Heart right ventricle (tissue), 16 donors: ENCODE results near the gene SARM1. TPM values are rescaled to one million over a fixed set of nuclear protein-coding genes. Genes with fewer than 3 reads are reported as not detected.

Experiments used
- ATAC-seq, 8 donors: fragments of 200-7000 bp; cut with Tn5 transposase; one replicate each; pipeline ENCODE4 v1.9.1; 2020; ENCODE audit warnings: mild to moderate bottlenecking in 8 of 8, moderate library complexity in 8 of 8, moderate number of reproducible peaks in 1 of 8
- DNase-seq, 2 donors: peaks; one replicate each; pipeline ENCODE4 v3.0.0-alpha.2; 2020
- H3K27ac ChIP-seq, 10 donors: fragments of 200-600 bp; sonication (generic) in 2 of 10; one replicate each; pipeline versions ENCODE4 v1.5.0 to v1.8.0; 2020 to 2022; ENCODE audit warnings: mild to moderate bottlenecking in 3 of 10
- H3K27me3 ChIP-seq, 7 donors: fragments of 200-600 bp; one replicate each; pipeline ENCODE4 v1.8.0; 2021 to 2022; ENCODE audit warnings: mild to moderate bottlenecking in 2 of 7
- H3K36me3 ChIP-seq, 9 donors: fragments of 200-600 bp; sonication (generic) in 1 of 9; one replicate each; pipeline versions ENCODE4 v1.5.0 to v1.8.0; 2020 to 2022; ENCODE audit warnings: mild to moderate bottlenecking in 2 of 9
- H3K4me1 ChIP-seq, 9 donors: fragments of 200-600 bp; sonication (generic) in 1 of 9; one replicate each; pipeline versions ENCODE4 v1.5.0 to v1.8.0; 2020 to 2022; ENCODE audit warnings: mild to moderate bottlenecking in 4 of 9
- H3K4me3 ChIP-seq, 10 donors: fragments of 200-600 bp; sonication (generic) in 2 of 10; one replicate each; pipeline versions ENCODE4 v1.5.0 to v1.8.0; 2020 to 2022; ENCODE audit warnings: mild to moderate bottlenecking in 7 of 10, moderate library complexity in 2 of 10
- H3K9me3 ChIP-seq, 11 donors: fragments of 200-600 bp in 10 of 11; sonication (generic) in 2 of 11; one replicate each; pipeline versions ENCODE4 v1.5.0 to v1.8.0; 2013 to 2022; ENCODE audit warnings: mild to moderate bottlenecking in 2 of 11, control low read depth in 1 of 11, moderate library complexity in 1 of 11
- WGBS, 2 donors: extraction: QIAGEN DNeasy Blood & Tissue Kit; methylation state at CpG; one replicate each; pipeline ENCODE4 v1.1.7; 2013; ENCODE audit warnings: inconsistent platforms in 1 of 2; 5-methylcytosine and 5-hydroxymethylcytosine counted together
- intact Hi-C, 10 donors: fragments of 100-400 bp; cut with DNase I; formaldehyde crosslinking; loops; one replicate each; pipeline versions ENCODE4 v1.11.1 to v1.14.2; 2022
- long read RNA-seq, 3 donors: library from polyadenylated mRNA; unstranded; transcript quantifications; one replicate each; pipeline ENCODE4 v2.0.0, GENCODE V29; 2020 to 2021
- polyA plus RNA-seq, 2 donors: library from polyadenylated mRNA; stranded (reverse); fragments of 200-250 nt; gene quantifications; one replicate each; pipeline ENCODE4 v1.2.3, GENCODE V29; 2013
- total RNA-seq, 10 donors: library from RNA; stranded (reverse); fragmentation: NEBNext Ultra II Directional in 3 of 10; extraction: Animal tissue kit (Norgen Biotek cat#: 25700) in 3 of 10; gene quantifications; one replicate each; pipeline versions ENCODE4 v1.2.1 to v1.2.4, GENCODE V29; 2021 to 2023
- TF ChIP-seq, protein P1 (sequence below), 9 donors: fragments of 200-600 bp; sonication (generic) in 2 of 9; IDR thresholded peaks; one replicate each; pipeline versions ENCODE4 v1.5.0 to v1.8.0; 2021 to 2022; ENCODE audit warnings: antibody characterized with exemption in 9 of 9, mild to moderate bottlenecking in 5 of 9, moderate library complexity in 1 of 9
- donor health status: Arrhythmogenic right ventricular cardiomyopathy.
- donor health status: ischemic (EF 13 %, LVEDD 7.1; RV severe dilation, severe dysfunction).
- donor health status: healthy with polysubstance abuse.
- donor health status: DM: no; HTN: yes; CAD: no.
- donor health status: DM: no; HTN: no; CAD: no.
- donor health status: ischemic (EF 25% LVEDD 6.9; RV normal size, moderate dysfunction).
- donor health status: ischemic (EF 25% LVEDD 5.7; RV mildly dilated, moderate dysfunction).
- donor health status: healthy.
- donor health status: DM: yes; HTN: yes; CAD: no.
- donor health status: Ischemic cardiomyopathy.
- donor health status: ischemic (EF 35%, LVEDD 5.7; RV mildly dilated, moderate dysfunction).
- donor health status: nonischemic (EF 11% LVEDD 7.7; RV severe dilation, severe dysfunction).
- donor health status: DM: yes; HTN: yes; CAD: no.
- donor health status: PGD.
- donor health status: ischemic (EF 29% LVEDD 5.4; RV normal size, mild dysfunction).
- donor health status: nonischemic (EF 23%, LVEDD 6.1; RV moderate dilation, normal function).

The SARM1 gene
- total RNA-seq = 10 to 100 TPM in 1 of 10 donors, 1 to 10 TPM in 9; 5.2 to 10.5 (median 8.4) TPM
- 1 to 10 TPM; 4.4 to 4.8 TPM for polyA plus RNA-seq
- long read RNA-seq, donor 1, partial matches to known transcripts = 0 of 2 reads
- long read RNA-seq, donor 1, other reads (novel, unspliced or antisense) = 2 of 2 reads
- long read RNA-seq, donor 2, full-length matches to known transcripts = 1 of 9 reads
- long read RNA-seq, donor 2, partial matches to known transcripts = 2 of 9 reads
- long read RNA-seq, donor 2, other reads (novel, unspliced or antisense) = 6 of 9 reads
- long read RNA-seq, donor 3, partial matches to known transcripts = 2 of 7 reads
- long read RNA-seq, donor 3, other reads (novel, unspliced or antisense) = 5 of 7 reads

- Histone ChIP-seq H3K27me3 (peaks cover 0 to 22% (median 0%) of the 10 kb centered on the region in 7 donors), H3K4me3 (peak within 1 kb of the TSS; percentile 48 to 78 (median 66)), H3K4me1 (peaks cover 4 to 40% (median 29%) of the 10 kb centered on the region in 9 donors), H3K27ac (peak within 1 kb of the TSS; percentile 4 to 85 (median 79)), H3K36me3 (peaks cover 0 to 6% (median 0%) of the 10 kb centered on the region in 9 donors), H3K9me3 (no peaks in the 10 kb centered on the region)
- intact Hi-C loops = no loop called here
- DNase-seq = peak; percentile 90 to 92
- 1% methylated on average over 68 to 80 of the region's 80 CpGs for WGBS, 2 donors
- TF ChIP-seq, protein P1, sequence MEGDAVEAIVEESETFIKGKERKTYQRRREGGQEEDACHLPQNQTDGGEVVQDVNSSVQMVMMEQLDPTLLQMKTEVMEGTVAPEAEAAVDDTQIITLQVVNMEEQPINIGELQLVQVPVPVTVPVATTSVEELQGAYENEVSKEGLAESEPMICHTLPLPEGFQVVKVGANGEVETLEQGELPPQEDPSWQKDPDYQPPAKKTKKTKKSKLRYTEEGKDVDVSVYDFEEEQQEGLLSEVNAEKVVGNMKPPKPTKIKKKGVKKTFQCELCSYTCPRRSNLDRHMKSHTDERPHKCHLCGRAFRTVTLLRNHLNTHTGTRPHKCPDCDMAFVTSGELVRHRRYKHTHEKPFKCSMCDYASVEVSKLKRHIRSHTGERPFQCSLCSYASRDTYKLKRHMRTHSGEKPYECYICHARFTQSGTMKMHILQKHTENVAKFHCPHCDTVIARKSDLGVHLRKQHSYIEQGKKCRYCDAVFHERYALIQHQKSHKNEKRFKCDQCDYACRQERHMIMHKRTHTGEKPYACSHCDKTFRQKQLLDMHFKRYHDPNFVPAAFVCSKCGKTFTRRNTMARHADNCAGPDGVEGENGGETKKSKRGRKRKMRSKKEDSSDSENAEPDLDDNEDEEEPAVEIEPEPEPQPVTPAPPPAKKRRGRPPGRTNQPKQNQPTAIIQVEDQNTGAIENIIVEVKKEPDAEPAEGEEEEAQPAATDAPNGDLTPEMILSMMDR (IDR thresholded peaks at IDR 0.05) = no peak
- peak; percentile 83 to 93 (median 88) for ATAC-seq
Measured at GRCh38 chr17:28371245-28372202, at the start of gene SARM1. SARM1 (plus strand) TSS chr17:28371694; CDS start chr17:28372033, 339 bp downstream.

DNA sequence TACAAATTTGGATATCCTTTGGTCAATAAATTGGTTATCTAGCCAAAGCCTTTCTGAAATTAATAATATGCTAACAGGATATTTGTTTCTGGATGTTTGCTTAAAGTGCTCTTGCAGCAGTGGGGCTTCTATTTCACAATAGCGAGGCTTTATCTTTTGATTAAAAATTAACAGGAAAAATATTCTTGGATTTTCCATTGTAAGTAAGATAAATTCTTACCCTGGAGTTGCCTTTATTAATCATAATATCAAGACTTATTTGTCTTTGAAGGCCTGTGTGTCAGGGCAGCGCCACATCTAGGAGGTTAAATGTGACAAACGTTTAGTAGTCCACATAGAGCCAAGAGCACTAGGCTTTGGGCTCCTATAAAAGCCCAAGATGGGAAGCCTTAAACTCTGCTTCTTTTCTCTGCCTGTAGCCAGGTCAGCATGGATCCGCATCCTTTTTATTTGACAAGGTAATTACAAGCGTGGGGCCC, 47.2 kb upstream of the SARM1 start:
- no peak overlapping the region for H3K27ac ChIP-seq
- H3K4me3 ChIP-seq = no peak overlapping the region
- ATAC-seq = no peak
- peaks cover 0 to 21% (median 7%) of the 10 kb centered on the region in 9 donors for H3K4me1 ChIP-seq
- peaks cover 0 to 36% (median 12%) of the 10 kb centered on the region in 9 donors for H3K36me3 ChIP-seq
- TF ChIP-seq, protein P1 (IDR thresholded peaks at IDR 0.05) = no peak
- 89 to 92% methylated on average over 5 of the region's 5 CpGs for WGBS, 2 donors
- intact Hi-C loops = no loop called here
- DNase-seq = no peak
- H3K27me3 ChIP-seq = no peaks in the 10 kb centered on the region
- no peaks in the 10 kb centered on the region for H3K9me3 ChIP-seq

DNA sequence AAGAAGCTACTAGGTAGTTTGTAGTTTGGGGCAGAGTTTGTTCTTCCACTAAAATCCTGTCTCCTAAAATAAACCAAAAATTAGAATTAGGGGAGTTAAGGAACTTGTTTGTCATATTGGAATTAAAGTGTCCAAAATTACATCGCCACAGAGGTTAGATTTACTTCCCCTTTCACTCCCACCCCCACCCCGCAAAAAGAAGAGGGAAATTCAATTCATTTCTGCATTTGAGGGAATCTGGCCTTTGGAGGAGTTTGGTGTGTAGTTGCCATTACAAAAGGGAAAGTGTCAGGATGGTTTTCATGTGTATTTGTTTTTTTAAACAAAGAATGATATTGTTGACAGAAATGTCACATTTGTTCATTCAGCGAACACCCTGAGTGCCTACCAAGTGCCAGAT, 46.7 kb upstream of the SARM1 start:
- H3K27me3 ChIP-seq = no peaks in the 10 kb centered on the region
- no peak overlapping the region for H3K27ac ChIP-seq
- peaks cover 0 to 40% (median 14%) of the 10 kb centered on the region in 9 donors for H3K36me3 ChIP-seq
- H3K4me1 ChIP-seq = peaks cover 0 to 17% (median 2%) of the 10 kb centered on the region in 9 donors
- intact Hi-C loops = no loop called here
- ATAC-seq = no peak
- DNase-seq = no peak
- TF ChIP-seq, protein P1 (IDR thresholded peaks at IDR 0.05) = no peak
- no peak overlapping the region for H3K4me3 ChIP-seq
- 92 to 95% methylated on average over 3 of the region's 3 CpGs for WGBS, 2 donors
- no peaks in the 10 kb centered on the region for H3K9me3 ChIP-seq

- H3K4me3 ChIP-seq = no peak overlapping the region
- H3K36me3 ChIP-seq = peaks cover 0 to 44% (median 19%) of the 10 kb centered on the region in 9 donors
- intact Hi-C loops = no loop called here
- H3K27ac ChIP-seq = no peak overlapping the region
- H3K9me3 ChIP-seq = no peaks in the 10 kb centered on the region
- WGBS, 2 donors = 87 to 89% methylated on average over 5 of the region's 5 CpGs
- TF ChIP-seq, protein P1 (IDR thresholded peaks at IDR 0.05) = no peak
- H3K4me1 ChIP-seq = peaks cover 0 to 12% (median 0%) of the 10 kb centered on the region in 9 donors
- DNase-seq (no peak), ATAC-seq (no peak)
- no peaks in the 10 kb centered on the region for H3K27me3 ChIP-seq
Measured at GRCh38 chr17:28325211-28325610, 46.3 kb upstream of the SARM1 start.
